ENCODE data around the gene CATSPER3.

- TF ChIP-seq CTCF (IDR thresholded peaks at IDR 0.05 in 4 of 5, conservative IDR thresholded peaks at IDR 0.05 in 1 of 5) (no peak), POLR2A (IDR thresholded peaks at IDR 0.05) (no peak)
Measured at GRCh38 chr5:135030123-135030955, 62.6 kb downstream of the CATSPER3 start.

Measured in gastrocnemius medialis (tissue), 4 donors.